ENCODE results near the gene RNF121. TPM values are rescaled to one million over a fixed set of nuclear protein-coding genes. Genes with fewer than 3 reads are reported as not detected.
A peak's percentile ranks its signal among the peaks of the same experiment; 100 is the strongest.

The RNF121 gene
- total and polyA plus RNA-seq, 2 of the 8 experiments (the other 6 are each of a cell fraction or from before 2014, with no cell fraction given) = 39.7 to 51.6 TPM

DNA sequence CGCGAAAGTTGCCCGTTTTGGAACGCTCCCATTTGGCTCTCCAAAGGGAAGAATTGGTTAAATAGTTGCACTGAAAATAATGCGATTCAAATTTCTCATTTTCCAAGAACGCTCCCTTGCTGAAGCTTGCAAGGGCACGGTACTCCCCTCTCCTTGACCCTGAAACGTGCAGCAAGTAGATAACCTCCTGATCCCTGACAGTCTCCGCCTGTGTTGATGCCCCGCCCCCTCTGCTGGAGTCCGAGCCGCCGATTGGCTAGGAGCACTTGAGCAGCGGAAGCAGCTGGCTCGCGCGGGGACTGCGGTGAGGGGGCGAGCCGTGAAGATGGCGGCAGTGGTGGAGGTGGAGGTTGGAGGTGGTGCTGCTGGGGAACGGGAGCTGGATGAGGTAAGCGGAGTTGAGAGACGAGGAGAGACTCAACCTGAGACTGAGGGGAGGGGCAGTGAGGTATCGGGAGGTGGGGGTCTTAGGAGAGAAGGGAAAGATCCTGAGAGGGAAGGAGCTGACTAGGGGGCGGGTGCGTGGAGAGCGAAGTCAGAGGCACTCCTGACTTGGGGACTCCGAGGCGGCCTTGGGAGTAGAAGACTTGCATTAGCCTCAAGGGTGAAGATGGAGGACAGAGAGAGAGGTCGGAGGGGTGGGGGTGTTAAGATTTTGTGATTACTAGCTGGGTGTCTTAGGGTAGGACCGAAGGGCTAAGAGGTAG is at the start of gene RNF121 (continued):
- TF ChIP-seq NRF1 (IDR thresholded peaks at IDR 0.05; ENCODE audit: low read depth, low read length) (no peak), TAF7 (optimal IDR thresholded peaks at IDR 0.05; ENCODE audit: borderline replicate concordance, low read depth, low read length) (peak; percentile 88), CHD2 (IDR thresholded peaks at IDR 0.05; ENCODE audit: low read length) (no peak; the same call in 1 of the 2 replicates), SUZ12 (IDR thresholded peaks at IDR 0.05; ENCODE audit: low read length) (no peak), RXRA (IDR thresholded peaks at IDR 0.05; ENCODE audit: insufficient read depth, low read depth, low read length) (no peak), TCF12 (IDR thresholded peaks at IDR 0.05; ENCODE audit: low read depth, low read length) (no peak), TAF1 (IDR thresholded peaks at IDR 0.05; ENCODE audit: low read depth, low read length) (peak; percentile 93), KDM1A (IDR thresholded peaks at IDR 0.05; ENCODE audit: borderline replicate concordance, low read length) (no peak), JUN (IDR thresholded peaks at IDR 0.05; ENCODE audit: low read depth, low read length) (no peak), BCL11A (IDR thresholded peaks at IDR 0.05; ENCODE audit: low read depth in 2 of 2, low read length in 2 of 2) (no peak)
- TF ChIP-seq, protein P1, sequence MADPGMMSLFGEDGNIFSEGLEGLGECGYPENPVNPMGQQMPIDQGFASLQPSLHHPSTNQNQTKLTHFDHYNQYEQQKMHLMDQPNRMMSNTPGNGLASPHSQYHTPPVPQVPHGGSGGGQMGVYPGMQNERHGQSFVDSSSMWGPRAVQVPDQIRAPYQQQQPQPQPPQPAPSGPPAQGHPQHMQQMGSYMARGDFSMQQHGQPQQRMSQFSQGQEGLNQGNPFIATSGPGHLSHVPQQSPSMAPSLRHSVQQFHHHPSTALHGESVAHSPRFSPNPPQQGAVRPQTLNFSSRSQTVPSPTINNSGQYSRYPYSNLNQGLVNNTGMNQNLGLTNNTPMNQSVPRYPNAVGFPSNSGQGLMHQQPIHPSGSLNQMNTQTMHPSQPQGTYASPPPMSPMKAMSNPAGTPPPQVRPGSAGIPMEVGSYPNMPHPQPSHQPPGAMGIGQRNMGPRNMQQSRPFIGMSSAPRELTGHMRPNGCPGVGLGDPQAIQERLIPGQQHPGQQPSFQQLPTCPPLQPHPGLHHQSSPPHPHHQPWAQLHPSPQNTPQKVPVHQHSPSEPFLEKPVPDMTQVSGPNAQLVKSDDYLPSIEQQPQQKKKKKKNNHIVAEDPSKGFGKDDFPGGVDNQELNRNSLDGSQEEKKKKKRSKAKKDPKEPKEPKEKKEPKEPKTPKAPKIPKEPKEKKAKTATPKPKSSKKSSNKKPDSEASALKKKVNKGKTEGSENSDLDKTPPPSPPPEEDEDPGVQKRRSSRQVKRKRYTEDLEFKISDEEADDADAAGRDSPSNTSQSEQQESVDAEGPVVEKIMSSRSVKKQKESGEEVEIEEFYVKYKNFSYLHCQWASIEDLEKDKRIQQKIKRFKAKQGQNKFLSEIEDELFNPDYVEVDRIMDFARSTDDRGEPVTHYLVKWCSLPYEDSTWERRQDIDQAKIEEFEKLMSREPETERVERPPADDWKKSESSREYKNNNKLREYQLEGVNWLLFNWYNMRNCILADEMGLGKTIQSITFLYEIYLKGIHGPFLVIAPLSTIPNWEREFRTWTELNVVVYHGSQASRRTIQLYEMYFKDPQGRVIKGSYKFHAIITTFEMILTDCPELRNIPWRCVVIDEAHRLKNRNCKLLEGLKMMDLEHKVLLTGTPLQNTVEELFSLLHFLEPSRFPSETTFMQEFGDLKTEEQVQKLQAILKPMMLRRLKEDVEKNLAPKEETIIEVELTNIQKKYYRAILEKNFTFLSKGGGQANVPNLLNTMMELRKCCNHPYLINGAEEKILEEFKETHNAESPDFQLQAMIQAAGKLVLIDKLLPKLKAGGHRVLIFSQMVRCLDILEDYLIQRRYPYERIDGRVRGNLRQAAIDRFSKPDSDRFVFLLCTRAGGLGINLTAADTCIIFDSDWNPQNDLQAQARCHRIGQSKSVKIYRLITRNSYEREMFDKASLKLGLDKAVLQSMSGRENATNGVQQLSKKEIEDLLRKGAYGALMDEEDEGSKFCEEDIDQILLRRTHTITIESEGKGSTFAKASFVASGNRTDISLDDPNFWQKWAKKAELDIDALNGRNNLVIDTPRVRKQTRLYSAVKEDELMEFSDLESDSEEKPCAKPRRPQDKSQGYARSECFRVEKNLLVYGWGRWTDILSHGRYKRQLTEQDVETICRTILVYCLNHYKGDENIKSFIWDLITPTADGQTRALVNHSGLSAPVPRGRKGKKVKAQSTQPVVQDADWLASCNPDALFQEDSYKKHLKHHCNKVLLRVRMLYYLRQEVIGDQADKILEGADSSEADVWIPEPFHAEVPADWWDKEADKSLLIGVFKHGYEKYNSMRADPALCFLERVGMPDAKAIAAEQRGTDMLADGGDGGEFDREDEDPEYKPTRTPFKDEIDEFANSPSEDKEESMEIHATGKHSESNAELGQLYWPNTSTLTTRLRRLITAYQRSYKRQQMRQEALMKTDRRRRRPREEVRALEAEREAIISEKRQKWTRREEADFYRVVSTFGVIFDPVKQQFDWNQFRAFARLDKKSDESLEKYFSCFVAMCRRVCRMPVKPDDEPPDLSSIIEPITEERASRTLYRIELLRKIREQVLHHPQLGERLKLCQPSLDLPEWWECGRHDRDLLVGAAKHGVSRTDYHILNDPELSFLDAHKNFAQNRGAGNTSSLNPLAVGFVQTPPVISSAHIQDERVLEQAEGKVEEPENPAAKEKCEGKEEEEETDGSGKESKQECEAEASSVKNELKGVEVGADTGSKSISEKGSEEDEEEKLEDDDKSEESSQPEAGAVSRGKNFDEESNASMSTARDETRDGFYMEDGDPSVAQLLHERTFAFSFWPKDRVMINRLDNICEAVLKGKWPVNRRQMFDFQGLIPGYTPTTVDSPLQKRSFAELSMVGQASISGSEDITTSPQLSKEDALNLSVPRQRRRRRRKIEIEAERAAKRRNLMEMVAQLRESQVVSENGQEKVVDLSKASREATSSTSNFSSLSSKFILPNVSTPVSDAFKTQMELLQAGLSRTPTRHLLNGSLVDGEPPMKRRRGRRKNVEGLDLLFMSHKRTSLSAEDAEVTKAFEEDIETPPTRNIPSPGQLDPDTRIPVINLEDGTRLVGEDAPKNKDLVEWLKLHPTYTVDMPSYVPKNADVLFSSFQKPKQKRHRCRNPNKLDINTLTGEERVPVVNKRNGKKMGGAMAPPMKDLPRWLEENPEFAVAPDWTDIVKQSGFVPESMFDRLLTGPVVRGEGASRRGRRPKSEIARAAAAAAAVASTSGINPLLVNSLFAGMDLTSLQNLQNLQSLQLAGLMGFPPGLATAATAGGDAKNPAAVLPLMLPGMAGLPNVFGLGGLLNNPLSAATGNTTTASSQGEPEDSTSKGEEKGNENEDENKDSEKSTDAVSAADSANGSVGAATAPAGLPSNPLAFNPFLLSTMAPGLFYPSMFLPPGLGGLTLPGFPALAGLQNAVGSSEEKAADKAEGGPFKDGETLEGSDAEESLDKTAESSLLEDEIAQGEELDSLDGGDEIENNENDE (IDR thresholded peaks at IDR 0.05; ENCODE audit: insufficient replicate concordance, low read length) = no peak

Data from H1 (cell line).